Activated CD8-positive, alpha-beta memory T cell treated with anti-CD3 and anti-CD28 coated beads, Interleukin-2, amount 50 U/mL, for 1 hour (primary cell): ENCODE results near the gene PARVB.

ENCODE experiments used
- DNase-seq: peaks from one replicate; pipeline ENCODE4 v3.0.0-alpha.2; 2020; ENCODE audit errors: extremely low read depth

The PARVB gene

DNA sequence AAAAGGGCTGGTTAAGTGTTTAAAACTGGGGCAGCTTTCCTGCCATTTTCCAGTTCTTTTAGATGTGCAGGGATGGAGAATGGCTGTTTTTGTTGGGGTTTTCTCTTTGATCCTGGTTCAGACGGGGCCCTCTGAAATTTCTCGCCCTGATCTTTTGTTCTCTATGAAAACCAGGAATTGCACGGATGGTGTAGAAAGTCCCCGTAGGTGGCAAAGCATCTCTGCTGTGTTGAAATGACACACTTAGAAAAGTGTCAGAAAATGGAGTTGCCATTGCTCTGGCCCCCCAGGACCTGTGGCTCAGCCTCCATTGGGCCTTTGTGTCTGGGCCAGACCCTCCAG, 63.0 kb downstream of the PARVB start:
- no peak for DNase-seq

DNA sequence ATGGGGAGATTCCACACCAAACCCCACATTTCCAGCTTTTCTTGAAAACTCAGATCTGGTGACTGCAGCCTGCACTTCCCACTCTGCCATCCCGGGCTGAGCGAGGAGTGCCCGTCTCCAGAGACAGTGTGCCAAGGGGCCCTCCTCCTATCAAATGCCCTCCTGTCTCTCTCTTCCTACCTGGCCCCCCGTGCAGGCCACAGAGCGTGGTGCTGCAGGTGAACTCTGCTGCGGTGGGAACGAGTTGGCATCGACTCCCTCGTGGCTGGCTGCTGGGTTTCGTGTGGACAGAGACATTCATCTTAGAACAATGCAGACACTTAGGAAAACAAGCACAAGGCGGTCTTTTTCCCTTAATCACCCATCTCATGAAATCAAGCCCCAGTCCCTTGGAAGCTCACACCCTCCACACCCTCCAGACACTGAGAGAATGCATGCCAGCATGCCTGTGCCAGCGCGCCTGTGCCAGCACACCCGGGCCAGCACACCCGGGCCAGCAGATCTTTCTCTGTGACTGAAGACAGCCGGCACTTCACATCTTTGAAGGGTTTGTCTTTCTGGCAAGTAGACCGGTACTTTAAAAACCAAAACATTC, 65.0 kb downstream of the PARVB start:
- DNase-seq: no peak

GRCh38 chr22:44089717-44090570, 65.8 kb downstream of the PARVB start:
- DNase-seq: no peak

- no peak for DNase-seq
Observed at GRCh38 chr22:44090571-44090905, 66.4 kb downstream of the PARVB start.

DNA sequence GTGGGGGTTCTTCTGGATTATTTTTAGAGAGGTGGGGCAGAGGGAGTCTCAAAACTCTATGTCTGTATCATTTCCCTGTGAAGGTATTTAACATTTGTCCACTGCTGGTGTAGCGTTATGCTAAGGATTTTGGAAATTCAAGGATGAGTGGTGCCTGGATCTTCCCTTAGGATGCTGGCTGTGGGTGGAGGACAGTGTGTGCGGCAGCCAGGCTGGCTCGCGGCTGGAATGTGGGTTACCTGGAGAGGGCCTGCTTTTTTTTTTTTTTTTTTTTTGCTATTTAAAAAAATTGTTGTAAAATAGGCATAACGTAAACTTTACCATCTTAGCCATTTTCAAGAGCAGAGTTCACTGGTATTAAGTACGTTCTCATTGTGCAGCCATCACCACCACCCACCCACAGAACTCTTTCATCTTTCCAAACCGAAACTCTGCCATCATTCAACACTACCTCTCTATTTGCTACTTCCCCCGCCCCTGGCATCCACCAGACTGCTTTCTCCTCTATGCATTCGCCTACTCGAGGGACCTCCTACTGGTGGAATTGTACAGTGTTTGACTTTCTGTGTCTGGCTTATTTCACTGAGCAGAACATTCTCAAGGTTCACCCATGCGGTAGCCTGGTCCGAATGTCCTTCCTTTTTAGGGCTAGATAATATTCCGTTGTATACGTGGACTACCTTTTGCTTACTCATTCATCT, 67.1 kb downstream of the PARVB start:
- no peak for DNase-seq

DNA sequence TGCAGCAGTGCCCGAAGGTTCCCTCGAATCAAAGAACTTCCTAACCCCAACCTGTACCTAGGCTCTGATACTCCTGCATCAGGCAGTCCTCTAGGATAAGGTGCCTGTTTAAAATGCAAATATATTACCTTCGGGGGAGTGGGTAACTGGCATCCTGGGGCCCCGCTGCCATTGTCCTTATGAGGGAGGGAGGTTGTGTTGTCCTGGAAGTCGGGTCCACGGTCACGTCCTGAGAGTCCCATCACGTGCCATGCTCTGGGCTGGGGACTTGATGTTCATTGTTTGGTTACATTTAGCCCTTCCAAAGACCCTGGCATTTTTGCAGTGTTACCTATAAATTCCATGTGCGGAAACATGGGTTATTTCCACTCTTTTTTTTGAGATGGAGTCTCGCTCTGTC, 67.6 kb downstream of the PARVB start:
- no peak for DNase-seq

GRCh38 chr22:44092636-44093220, 68.6 kb downstream of the PARVB start:
- DNase-seq: no peak

GRCh38 chr22:44093791-44094190, 69.7 kb downstream of the PARVB start:
- no peak for DNase-seq

GRCh38 chr22:44094751-44095302, 70.7 kb downstream of the PARVB start:
- DNase-seq: no peak

DNA sequence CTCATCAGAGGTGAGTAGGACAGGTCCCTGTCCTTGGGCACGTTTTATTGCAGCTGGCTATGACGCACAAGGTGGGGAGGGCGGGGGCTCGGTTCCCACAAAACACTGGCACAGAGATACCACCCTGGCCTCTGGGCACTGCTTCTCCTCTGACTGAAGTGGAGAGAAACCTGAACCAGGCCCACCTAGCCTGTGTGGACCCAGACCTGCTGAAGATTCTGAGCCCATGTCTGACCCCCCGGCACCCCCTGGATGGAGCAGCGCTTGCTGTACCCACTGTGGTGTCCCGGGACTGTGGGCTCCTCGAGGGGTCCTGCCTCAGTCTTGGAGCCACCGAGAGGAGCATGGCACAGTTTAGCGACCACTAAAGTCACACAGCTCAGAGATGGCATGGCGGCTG, 72.6 kb downstream of the PARVB start:
- no peak for DNase-seq

DNA sequence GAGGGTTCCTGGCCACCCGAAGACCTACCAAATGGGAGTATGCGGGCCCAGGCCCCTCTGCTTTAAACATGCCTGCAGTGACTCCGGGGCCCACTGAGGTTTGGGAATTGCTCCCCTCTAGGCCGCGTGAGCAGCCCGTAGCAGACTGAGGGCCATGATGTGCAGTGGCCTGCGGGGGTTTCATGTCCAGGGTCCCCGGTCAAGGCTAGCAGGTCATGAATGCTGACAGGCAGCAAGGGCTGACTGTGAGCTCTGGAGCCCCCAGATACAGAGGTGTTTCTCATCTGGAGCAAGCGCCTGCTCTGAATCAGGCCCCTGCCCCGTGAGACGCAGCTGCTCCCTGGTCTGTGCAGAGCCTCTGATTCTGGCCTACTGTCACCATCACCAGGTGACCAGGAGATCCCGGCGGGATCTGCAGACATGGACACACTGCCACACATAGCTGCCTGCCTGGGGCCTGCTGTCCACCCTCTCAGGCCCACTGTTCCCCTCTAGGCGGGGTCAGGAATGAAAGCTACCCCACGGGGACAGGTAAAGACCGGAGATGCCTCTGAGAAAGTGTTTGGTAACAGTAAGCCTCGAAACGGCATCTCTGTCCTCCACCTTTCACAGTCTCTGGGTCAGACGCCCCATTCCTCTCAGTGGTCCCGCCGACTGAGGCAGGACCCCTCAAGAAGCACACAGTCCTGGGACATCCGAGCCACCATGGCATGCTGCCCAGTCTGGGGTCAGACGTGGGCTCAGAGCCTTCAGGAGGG, 73.3 kb downstream of the PARVB start:
- no peak for DNase-seq

- DNase-seq: no peak
Observed at GRCh38 chr22:44098021-44098739, 74.1 kb downstream of the PARVB start.

DNA sequence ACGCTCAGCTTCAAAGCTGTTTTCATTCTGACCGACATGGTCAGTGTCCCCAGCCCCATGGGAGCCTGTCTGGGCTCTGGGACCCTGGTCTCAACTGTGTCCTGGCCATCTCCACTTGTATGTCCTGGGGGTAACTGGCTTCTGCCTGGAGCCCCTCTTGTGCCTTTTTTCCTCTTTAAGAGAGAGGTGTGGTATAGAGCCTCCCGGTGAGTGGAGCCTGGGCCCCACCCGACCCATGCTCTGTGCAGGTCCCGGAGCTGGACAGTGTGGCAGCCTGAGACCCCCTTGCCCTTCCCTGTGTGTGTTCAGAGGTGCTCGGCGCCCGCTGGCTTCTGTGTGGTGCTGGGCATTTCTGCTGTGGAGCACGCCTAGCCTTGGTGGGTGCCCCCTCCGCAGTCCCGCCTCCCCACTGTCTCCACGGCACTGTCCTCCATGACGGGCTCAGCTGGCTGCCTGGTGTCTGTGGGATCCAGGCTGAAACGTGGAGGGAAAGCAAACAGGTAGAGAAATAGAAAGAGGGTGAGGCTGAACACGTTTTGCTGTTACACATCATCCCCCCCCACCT, 74.9 kb downstream of the PARVB start:
- DNase-seq: no peak

GRCh38 chr22:44099696-44100095, 75.6 kb downstream of the PARVB start:
- DNase-seq: no peak

- no peak for DNase-seq
Observed at GRCh38 chr22:44100411-44100810, 76.3 kb downstream of the PARVB start.

DNA sequence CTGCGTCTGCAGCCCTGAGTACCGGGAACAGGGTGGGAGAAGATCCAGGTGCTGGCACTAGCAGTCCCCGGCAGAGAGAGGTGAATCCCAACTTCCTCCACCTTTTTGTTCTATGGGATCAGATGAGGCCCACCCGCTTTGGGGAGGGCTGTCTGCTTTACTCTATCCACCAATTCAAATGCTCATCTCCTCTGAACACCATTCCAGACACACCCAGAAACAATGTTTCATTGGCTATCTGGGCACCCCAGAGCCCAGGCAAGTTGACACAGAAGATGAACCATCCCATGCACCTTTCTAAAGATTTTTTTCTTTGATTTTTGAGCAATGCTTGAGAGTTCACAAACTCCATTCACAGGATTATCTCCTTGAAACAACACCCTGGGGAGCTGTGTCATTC, 78.0 kb downstream of the PARVB start:
- no peak for DNase-seq

GRCh38 chr22:44102856-44103255, 78.8 kb downstream of the PARVB start:
- no peak for DNase-seq

DNA sequence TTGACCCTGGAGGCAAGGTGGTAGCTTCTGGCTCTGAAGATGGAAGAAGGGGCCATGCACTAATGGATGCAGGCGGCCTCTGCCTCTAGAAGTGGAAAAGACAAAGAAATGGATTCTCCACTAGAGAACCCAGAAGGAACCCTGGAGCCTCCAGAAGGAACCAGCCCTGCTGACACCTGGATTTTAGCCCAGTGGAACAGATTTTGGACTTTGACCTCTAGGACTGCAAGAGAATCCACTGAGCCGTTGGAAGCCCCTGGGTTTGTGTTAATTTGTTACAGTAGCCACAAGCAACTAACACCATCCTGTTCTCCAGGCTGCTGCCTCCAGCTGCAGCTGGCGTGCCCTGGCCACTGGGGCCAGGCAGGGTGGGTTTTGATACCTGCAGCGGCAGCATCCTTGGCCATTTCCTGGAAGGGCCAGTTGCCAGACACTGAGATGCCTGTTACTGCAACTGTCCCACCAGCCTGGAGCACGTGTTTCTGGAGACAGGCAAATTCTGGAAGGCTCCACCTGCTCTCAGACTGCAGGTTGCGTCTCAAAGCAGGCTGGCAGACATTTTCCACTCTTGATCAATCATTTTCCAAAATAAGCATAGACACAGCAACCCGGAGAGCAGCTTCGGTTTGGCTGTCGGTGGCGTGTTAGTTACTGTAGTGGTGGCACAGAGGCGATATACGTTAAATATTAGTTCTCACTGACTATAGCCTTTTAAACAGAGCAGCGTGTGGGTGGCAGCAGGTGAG, 79.8 kb downstream of the PARVB start:
- DNase-seq: no peak

DNA sequence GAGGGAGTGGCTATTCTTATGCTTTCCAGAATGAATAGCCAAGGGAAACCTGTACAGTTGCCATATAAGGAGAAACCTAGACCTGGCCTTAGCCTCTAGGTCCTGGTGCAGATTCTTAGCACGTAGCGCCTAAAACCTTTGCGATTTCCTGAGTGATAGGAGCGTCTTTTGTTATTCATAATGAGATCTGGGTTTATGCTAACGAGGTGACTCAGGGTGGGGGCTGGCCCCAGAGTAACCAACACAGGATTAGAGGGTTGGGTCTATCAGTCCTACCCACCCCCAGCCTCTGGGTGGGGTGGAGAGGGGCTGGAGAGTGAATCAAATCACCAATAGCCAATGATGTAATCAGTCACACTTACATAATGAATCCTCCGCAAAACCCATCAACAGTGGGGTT, 83.2 kb downstream of the PARVB start:
- no peak for DNase-seq

GRCh38 chr22:44108076-44108475, 84.0 kb downstream of the PARVB start:
- no peak for DNase-seq
